Kidney (tissue), 14 donors: Measurements from ENCODE around the gene KRT40. TPM values are rescaled to one million over a fixed set of nuclear protein-coding genes. Genes with fewer than 3 reads are reported as not detected.

Source experiments
- DNase-seq, 5 donors: peaks; one replicate each; pipeline ENCODE4 v3.0.0-alpha.2; 2013 to 2020
- FAIRE-seq: peaks from 2 replicates; lab custom pipeline; 2012; peaks lifted over from hg19 to GRCh38; lab: Jason Lieb, UNC
- H3K27ac ChIP-seq, 2 donors: one replicate each; pipeline ENCODE4 v1.7.0; 2013; ENCODE audit warnings: low read depth in 2 of 2, low read length in 2 of 2, inconsistent platforms in 1 of 2
- H3K27me3 ChIP-seq: one replicate; pipeline ENCODE4 v1.7.1; 2013; ENCODE audit warnings: low read length, inconsistent platforms; ENCODE audit not compliant: control insufficient read depth, insufficient read depth
- H3K36me3 ChIP-seq, 3 donors: one replicate each; pipeline versions ENCODE4 v1.7.0 to v1.7.1; 2013; ENCODE audit warnings: low read length in 3 of 3, control low read depth in 1 of 3, inconsistent platforms in 1 of 3; ENCODE audit not compliant: insufficient read depth in 3 of 3, control insufficient read depth in 2 of 3
- H3K4me1 ChIP-seq, 3 donors: one replicate each; pipeline versions ENCODE4 v1.7.0 to v1.7.1; 2013; ENCODE audit warnings: low read length in 3 of 3, inconsistent platforms in 1 of 3, low read depth in 1 of 3; ENCODE audit not compliant: control insufficient read depth in 2 of 3, insufficient read depth in 2 of 3
- H3K4me3 ChIP-seq, 3 donors: one replicate each; pipeline versions ENCODE4 v1.7.0 to v1.8.1; 2013; ENCODE audit warnings: low read length in 3 of 3, control low read depth in 1 of 3, inconsistent platforms in 1 of 3
- H3K9ac ChIP-seq, 3 donors: one replicate each; pipeline versions ENCODE4 v1.7.0 to v1.7.1; 2013; ENCODE audit warnings: low read length in 3 of 3, control low read depth in 1 of 3, inconsistent platforms in 1 of 3
- H3K9me3 ChIP-seq, 3 donors: one replicate each; pipeline versions ENCODE4 v1.7.0 to v1.7.1; 2013; ENCODE audit warnings: low read length in 3 of 3, control low read depth in 1 of 3, inconsistent platforms in 1 of 3; ENCODE audit not compliant: control insufficient read depth in 2 of 3, insufficient read depth in 1 of 3
- intact Hi-C: fragments of 100-400 bp; cut with DNase I; formaldehyde crosslinking; loops from one replicate; pipeline ENCODE4 v1.11.1; 2022
- polyA plus RNA-seq: library from polyadenylated mRNA; stranded (reverse); fragments of 350-450 nt; fragmentation: Illumina TruSeq; extraction: RNeasy Lipid Tissue Mini Kit (QIAGEN cat#74804); gene quantifications from one replicate; pipeline ENCODE4 v1.2.3, GENCODE V29; 2014; ENCODE audit warnings: low read depth, low replicate concordance; ENCODE audit not compliant: insufficient read depth
- total RNA-seq: library from RNA; stranded (reverse); fragmentation: NEBNext Ultra II Directional; extraction: Animal tissue kit (Norgen Biotek cat#: 25700); gene quantifications from one replicate; pipeline ENCODE4 v1.2.1, GENCODE V29; 2021
- TF ChIP-seq, protein P1 (sequence below): IDR thresholded peaks from 3 replicates; pipeline ENCODE4 v1.5.1; 2012; ENCODE audit warnings: mild to moderate bottlenecking, moderate library complexity, borderline replicate concordance; ENCODE audit not compliant: insufficient read depth; ENCODE audit errors: extremely low read depth
- donor health status: control.
- donor health status: control.
- donor health status: control.
- donor health status: control.
- donor health status: control.
- donor health status: DM: yes; HTN: yes; CAD: no.
- donor health status: Normal renal cell carcinoma (clear cell type).

Gene KRT40
- total and polyA plus RNA-seq, 2 donors from 2014 or later: not detected

DNA sequence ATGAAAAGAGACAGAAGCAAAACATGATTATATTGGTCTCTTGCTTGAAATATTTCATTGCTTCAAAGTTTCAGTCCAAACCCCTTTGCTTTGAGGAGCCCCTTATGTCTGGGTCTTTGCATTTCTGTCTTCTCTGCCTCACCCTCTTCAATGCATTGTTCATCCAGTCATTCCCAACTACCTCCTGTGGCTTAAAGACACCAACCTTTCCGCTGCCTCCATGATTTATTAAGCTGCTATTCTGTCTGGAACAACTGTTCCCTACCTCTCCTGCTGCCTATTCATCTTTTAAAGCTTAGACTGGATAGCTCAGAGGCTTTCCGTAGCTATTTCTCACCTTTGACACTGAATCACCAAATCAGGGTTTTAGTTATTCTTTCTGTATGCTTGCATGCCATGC is 13.2 kb upstream of the KRT40 start:
- FAIRE-seq (no peak), DNase-seq (no peak)
- Histone ChIP-seq H3K9me3 (no peaks in the 10 kb centered on the region), H3K27ac (no peak overlapping the region), H3K9ac (no peak overlapping the region), H3K27me3 (no peaks in the 10 kb centered on the region), H3K4me1 (no peaks in the 10 kb centered on the region), H3K36me3 (no peaks in the 10 kb centered on the region), H3K4me3 (no peak overlapping the region)
- TF ChIP-seq, protein P1, sequence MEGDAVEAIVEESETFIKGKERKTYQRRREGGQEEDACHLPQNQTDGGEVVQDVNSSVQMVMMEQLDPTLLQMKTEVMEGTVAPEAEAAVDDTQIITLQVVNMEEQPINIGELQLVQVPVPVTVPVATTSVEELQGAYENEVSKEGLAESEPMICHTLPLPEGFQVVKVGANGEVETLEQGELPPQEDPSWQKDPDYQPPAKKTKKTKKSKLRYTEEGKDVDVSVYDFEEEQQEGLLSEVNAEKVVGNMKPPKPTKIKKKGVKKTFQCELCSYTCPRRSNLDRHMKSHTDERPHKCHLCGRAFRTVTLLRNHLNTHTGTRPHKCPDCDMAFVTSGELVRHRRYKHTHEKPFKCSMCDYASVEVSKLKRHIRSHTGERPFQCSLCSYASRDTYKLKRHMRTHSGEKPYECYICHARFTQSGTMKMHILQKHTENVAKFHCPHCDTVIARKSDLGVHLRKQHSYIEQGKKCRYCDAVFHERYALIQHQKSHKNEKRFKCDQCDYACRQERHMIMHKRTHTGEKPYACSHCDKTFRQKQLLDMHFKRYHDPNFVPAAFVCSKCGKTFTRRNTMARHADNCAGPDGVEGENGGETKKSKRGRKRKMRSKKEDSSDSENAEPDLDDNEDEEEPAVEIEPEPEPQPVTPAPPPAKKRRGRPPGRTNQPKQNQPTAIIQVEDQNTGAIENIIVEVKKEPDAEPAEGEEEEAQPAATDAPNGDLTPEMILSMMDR: no peak
- intact Hi-C loops: no loop called here

DNA sequence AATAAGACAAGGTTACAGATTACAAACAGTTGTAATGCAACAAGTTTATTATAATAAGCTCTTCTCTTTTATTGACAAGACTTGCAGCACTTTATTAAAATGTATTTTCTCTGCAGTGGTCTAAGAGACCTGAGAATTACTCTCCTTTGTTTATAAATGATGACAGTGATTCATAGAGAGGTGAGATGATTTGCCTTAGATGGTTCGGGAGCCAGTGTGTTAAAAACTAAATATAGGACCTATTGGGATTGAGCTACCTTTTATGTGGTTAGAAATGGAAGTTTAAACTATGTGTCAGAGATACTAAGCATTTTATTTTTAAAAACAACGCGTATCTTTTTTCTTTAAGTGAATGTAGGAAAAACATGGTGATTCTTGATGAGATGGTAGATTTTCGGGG is 12.7 kb upstream of the KRT40 start:
- Histone ChIP-seq H3K27ac (no peak overlapping the region), H3K27me3 (no peaks in the 10 kb centered on the region), H3K4me3 (no peak overlapping the region), H3K9ac (no peak overlapping the region), H3K9me3 (no peaks in the 10 kb centered on the region), H3K36me3 (no peaks in the 10 kb centered on the region), H3K4me1 (no peaks in the 10 kb centered on the region)
- TF ChIP-seq, protein P1: no peak
- intact Hi-C loops: no loop called here
- DNase-seq (no peak), FAIRE-seq (no peak)

DNA sequence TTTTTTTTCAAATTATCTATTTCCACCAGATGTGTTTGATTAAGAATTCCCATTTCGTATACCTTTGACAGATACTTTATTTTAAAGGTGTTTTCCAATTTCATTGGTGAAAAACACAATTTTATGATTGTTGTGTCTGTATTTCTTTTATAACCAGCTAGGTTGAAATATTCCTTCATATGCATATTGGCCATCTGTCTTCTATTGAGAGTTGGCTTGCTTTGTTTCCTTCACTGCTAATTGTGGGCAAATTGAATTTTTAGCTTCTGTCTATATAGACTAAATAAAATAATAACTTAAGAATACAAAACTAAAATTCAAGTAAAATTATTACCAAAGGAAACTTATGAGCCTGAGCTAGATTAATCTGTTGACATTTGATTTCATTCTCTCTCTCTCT is 11.0 kb upstream of the KRT40 start:
- intact Hi-C loops: no loop called here

More for the DNA sequence above, 11.0 kb upstream of the KRT40 start:
- H3K9me3 ChIP-seq: no peaks in the 10 kb centered on the region
- H3K9ac ChIP-seq: no peak overlapping the region
- no peaks in the 10 kb centered on the region for H3K27me3 ChIP-seq
- TF ChIP-seq, protein P1: no peak
- no peak overlapping the region for H3K4me3 ChIP-seq
- DNase-seq: no peak
- FAIRE-seq: no peak
- no peaks in the 10 kb centered on the region for H3K4me1 ChIP-seq
- no peaks in the 10 kb centered on the region for H3K36me3 ChIP-seq
- no peak overlapping the region for H3K27ac ChIP-seq
